NCI-H69 (cell line): ENCODE measurements around the gene USP17L29.
"Not testable (repeated sequence)": the region's sequence is repeated elsewhere in the genome, so short reads cannot be mapped to it uniquely, and the experiment has no call there.

ENCODE experiments used
- DNase-seq: peaks from one replicate; lab custom pipeline; 2025; lab: John Stamatoyannopoulos, UW

USP17L29 gene

GRCh38 chr4:9353338-9353737 lies at the start of gene USP17L29:
Gene USP17L29 (plus strand): TSS chr4:9353638. CDS start chr4:9353638, 0 bp downstream.
- DNase-seq: not testable (repeated sequence)

- DNase-seq: not testable (repeated sequence)
Measured at GRCh38 chr4:9324191-9324590, 29.2 kb upstream of the USP17L29 start.

- DNase-seq: not testable (repeated sequence)
Measured at GRCh38 chr4:9324865-9325264, 28.6 kb upstream of the USP17L29 start, which contains the start of gene USP17L24. Gene USP17L24 (plus strand): TSS chr4:9325165. CDS start chr4:9325165, 0 bp downstream.

GRCh38 chr4:9329611-9330010 lies 23.8 kb upstream of the USP17L29 start, which contains the start of gene USP17L25:
Gene USP17L25 (plus strand): TSS chr4:9329911. CDS start chr4:9329911, 0 bp downstream.
- not testable (repeated sequence) for DNase-seq

GRCh38 chr4:9334358-9334757 lies 19.1 kb upstream of the USP17L29 start, which contains the start of gene USP17L26:
Gene USP17L26 (plus strand): TSS chr4:9334658. CDS start chr4:9334658, 0 bp downstream.
- DNase-seq: not testable (repeated sequence)

- not testable (repeated sequence) for DNase-seq
Measured at GRCh38 chr4:9339103-9339502, 14.3 kb upstream of the USP17L29 start, which contains the start of gene USP17L5. Gene USP17L5 (plus strand): TSS chr4:9339403. CDS start chr4:9339403, 0 bp downstream.

GRCh38 chr4:9343848-9344247 lies 9.6 kb upstream of the USP17L29 start, which contains the start of gene USP17L27:
Gene USP17L27 (plus strand): TSS chr4:9344148. CDS start chr4:9344148, 0 bp downstream.
- not testable (repeated sequence) for DNase-seq

- not testable (repeated sequence) for DNase-seq
Measured at GRCh38 chr4:9348593-9348992, 4.8 kb upstream of the USP17L29 start, which contains the start of gene USP17L28. Gene USP17L28 (plus strand): TSS chr4:9348893. CDS start chr4:9348893, 0 bp downstream.

- not testable (repeated sequence) for DNase-seq
Measured at GRCh38 chr4:9350866-9351265, 2.6 kb upstream of the USP17L29 start.

- DNase-seq: not testable (repeated sequence)
Measured at GRCh38 chr4:9362829-9363228, 9.4 kb downstream of the USP17L29 start, which contains the start of gene USP17L30. Gene USP17L30 (plus strand): TSS chr4:9363129. CDS start chr4:9363129, 0 bp downstream.

- not testable (repeated sequence) for DNase-seq
Measured at GRCh38 chr4:9379881-9380280, 26.4 kb downstream of the USP17L29 start.

GRCh38 chr4:9381012-9381534 lies 27.6 kb downstream of the USP17L29 start:
- DNase-seq: not testable (repeated sequence)

GRCh38 chr4:9384126-9384525 lies 30.7 kb downstream of the USP17L29 start:
- DNase-seq: no peak

- not testable (repeated sequence) for DNase-seq
Measured at GRCh38 chr4:9389001-9389400, 35.6 kb downstream of the USP17L29 start.
